Measurements from ENCODE around the gene MAD1L1.
A peak's percentile ranks its signal among the peaks of the same experiment; 100 is the strongest.

Gene MAD1L1

DNA sequence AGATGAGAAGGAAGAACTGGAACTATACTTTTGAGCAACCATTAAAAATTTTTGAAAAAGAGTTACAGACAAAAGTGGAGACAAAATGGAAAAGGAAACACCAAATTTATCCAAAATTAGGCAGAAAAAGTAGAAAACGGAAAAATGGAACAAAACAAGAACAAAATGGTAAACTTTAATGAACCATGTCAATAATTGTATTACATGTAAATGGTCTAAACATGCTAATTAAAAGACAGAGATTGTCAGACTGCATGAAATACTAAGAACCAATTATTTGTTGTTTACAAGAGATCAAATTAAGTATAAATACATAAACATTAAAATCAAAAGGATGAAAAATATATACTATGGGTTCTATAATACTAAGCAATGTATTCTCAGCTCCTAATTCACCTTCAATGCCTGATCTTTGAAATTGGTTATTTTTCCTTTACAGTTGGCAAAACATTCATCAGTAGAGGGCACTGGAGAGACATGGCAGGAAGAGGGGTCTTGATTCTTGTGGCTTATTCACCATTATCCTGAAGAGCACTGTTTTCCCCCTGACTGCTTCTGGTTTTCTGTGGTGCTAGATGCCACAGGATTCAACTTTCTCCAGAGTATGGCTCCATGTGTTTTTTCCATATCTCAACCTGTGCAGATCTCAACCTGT is 437.7 kb downstream of the MAD1L1 start:
- no peaks in the 10 kb centered on the region for H3K36me3 ChIP-seq (ENCODE audit: insufficient read depth, low read length)
- no peak overlapping the region for H3K4me2 ChIP-seq (ENCODE audit: insufficient read depth, low read length)
- H3K4me1 ChIP-seq (ENCODE audit: insufficient read depth, low read length) = peaks cover under 1% of the 10 kb centered on the region; the same call in 1 of the 2 replicates
- TF ChIP-seq, protein P1, sequence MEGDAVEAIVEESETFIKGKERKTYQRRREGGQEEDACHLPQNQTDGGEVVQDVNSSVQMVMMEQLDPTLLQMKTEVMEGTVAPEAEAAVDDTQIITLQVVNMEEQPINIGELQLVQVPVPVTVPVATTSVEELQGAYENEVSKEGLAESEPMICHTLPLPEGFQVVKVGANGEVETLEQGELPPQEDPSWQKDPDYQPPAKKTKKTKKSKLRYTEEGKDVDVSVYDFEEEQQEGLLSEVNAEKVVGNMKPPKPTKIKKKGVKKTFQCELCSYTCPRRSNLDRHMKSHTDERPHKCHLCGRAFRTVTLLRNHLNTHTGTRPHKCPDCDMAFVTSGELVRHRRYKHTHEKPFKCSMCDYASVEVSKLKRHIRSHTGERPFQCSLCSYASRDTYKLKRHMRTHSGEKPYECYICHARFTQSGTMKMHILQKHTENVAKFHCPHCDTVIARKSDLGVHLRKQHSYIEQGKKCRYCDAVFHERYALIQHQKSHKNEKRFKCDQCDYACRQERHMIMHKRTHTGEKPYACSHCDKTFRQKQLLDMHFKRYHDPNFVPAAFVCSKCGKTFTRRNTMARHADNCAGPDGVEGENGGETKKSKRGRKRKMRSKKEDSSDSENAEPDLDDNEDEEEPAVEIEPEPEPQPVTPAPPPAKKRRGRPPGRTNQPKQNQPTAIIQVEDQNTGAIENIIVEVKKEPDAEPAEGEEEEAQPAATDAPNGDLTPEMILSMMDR (IDR thresholded peaks at IDR 0.05; ENCODE audit: borderline replicate concordance, extremely low read depth, low read length, poor library complexity, severe bottlenecking) = peak; percentile 60
- TF ChIP-seq EZH2 (IDR thresholded peaks at IDR 0.05; ENCODE audit: borderline replicate concordance, low read depth, low read length, severe bottlenecking) = no peak
- DNase-seq (no peak), ATAC-seq (ENCODE audit: insufficient read depth, low read depth) (no peak)
- no peak overlapping the region for H3K4me3 ChIP-seq (ENCODE audit: low read depth in 1 of 2, low read length in 2 of 2)
- H3K27me3 ChIP-seq (ENCODE audit: insufficient read depth, low read length, poor library complexity) = no peaks in the 10 kb centered on the region
- H3K9ac ChIP-seq (ENCODE audit: low read depth, low read length) = no peak overlapping the region
- no peaks in the 10 kb centered on the region for H3K79me2 ChIP-seq (ENCODE audit: insufficient read depth, low read length)
- no peaks in the 10 kb centered on the region for H4K20me1 ChIP-seq (ENCODE audit: insufficient read depth, low read length)
- peaks cover 22% of the 10 kb centered on the region for H3K9me3 ChIP-seq (ENCODE audit: insufficient read depth, low read length, severe bottlenecking)
- H3K27ac ChIP-seq (ENCODE audit: low read length) = no peak overlapping the region
- no peak overlapping the region for H2AFZ ChIP-seq (ENCODE audit: low read depth, low read length)

DNA sequence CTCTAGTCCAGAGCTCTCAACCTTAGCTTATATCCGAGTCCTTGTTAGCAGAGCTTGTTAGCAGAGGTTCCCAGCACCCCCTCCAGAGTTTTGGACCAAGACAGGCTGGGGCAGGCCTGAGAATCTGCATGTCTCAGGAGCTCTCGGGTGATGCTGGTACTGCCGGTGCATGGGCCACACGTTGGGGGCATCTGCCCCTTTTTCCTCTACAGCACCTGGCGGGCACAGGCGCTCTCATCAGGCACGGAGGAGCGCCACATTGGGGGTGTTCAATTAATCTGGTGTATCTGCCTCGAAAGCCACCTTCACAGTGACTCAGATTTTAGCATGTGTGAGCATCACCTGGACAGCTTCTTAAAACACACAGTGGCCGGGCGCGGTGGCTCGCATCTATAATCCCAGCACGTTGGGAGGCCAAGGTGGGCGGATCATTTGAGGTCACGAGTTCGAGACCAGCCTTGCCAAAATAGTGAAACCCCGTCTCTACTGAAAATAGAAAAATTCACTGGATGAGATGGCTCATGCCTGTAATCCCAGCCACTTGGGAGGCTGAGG is 445.0 kb downstream of the MAD1L1 start:
- Histone ChIP-seq H2AFZ (ENCODE audit: low read depth, low read length) (no peak overlapping the region), H3K27me3 (ENCODE audit: insufficient read depth, low read length, poor library complexity) (no peaks in the 10 kb centered on the region), H3K27ac (ENCODE audit: low read length) (no peak overlapping the region), H3K79me2 (ENCODE audit: insufficient read depth, low read length) (no peaks in the 10 kb centered on the region), H3K36me3 (ENCODE audit: insufficient read depth, low read length) (no peaks in the 10 kb centered on the region), H3K9me3 (ENCODE audit: insufficient read depth, low read length, severe bottlenecking) (peaks cover 4% of the 10 kb centered on the region), H4K20me1 (ENCODE audit: insufficient read depth, low read length) (no peaks in the 10 kb centered on the region), H3K4me1 (ENCODE audit: insufficient read depth, low read length) (no peaks in the 10 kb centered on the region), H3K4me2 (ENCODE audit: insufficient read depth, low read length) (no peak overlapping the region), H3K4me3 (ENCODE audit: low read depth in 1 of 2, low read length in 2 of 2) (no peak overlapping the region), H3K9ac (ENCODE audit: low read depth, low read length) (no peak overlapping the region)
- TF ChIP-seq, protein P1 (IDR thresholded peaks at IDR 0.05; ENCODE audit: borderline replicate concordance, extremely low read depth, low read length, poor library complexity, severe bottlenecking) = no peak
- TF ChIP-seq EZH2 (IDR thresholded peaks at IDR 0.05; ENCODE audit: borderline replicate concordance, low read depth, low read length, severe bottlenecking) = no peak
- DNase-seq (no peak), ATAC-seq (ENCODE audit: insufficient read depth, low read depth) (no peak)

DNA sequence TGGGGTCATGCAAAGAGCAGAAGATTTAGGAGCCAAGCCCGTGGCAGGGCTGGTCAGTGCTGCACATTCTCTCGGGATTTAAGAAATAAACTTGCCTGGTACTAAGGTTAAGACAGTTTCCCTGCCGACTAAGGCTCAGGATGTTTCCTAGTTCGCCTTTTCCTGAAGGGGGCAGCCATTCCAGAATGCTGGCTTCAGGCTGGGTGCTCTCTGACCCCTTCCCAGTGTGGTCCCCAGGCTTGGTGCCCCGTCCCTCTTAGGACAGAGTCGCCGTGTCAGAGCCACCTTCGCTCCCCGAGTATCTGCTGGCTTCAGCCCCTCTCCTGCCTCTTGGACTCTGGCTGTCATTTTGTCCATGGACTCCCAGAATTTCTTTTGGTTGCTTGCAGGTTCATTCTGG is 445.5 kb downstream of the MAD1L1 start:
- DNase-seq (no peak), ATAC-seq (ENCODE audit: insufficient read depth, low read depth) (no peak)
- no peaks in the 10 kb centered on the region for H3K36me3 ChIP-seq (ENCODE audit: insufficient read depth, low read length)
- no peak overlapping the region for H3K27ac ChIP-seq (ENCODE audit: low read length)
- H3K4me2 ChIP-seq (ENCODE audit: insufficient read depth, low read length) = no peak overlapping the region
- H4K20me1 ChIP-seq (ENCODE audit: insufficient read depth, low read length) = no peaks in the 10 kb centered on the region
- no peaks in the 10 kb centered on the region for H3K27me3 ChIP-seq (ENCODE audit: insufficient read depth, low read length, poor library complexity)
- H3K4me3 ChIP-seq (ENCODE audit: low read depth in 1 of 2, low read length in 2 of 2) = no peak overlapping the region
- no peak overlapping the region for H2AFZ ChIP-seq (ENCODE audit: low read depth, low read length)
- H3K9ac ChIP-seq (ENCODE audit: low read depth, low read length) = no peak overlapping the region
- TF ChIP-seq EZH2 (IDR thresholded peaks at IDR 0.05; ENCODE audit: borderline replicate concordance, low read depth, low read length, severe bottlenecking) = no peak
- TF ChIP-seq, protein P1 (IDR thresholded peaks at IDR 0.05; ENCODE audit: borderline replicate concordance, extremely low read depth, low read length, poor library complexity, severe bottlenecking) = no peak
- H3K79me2 ChIP-seq (ENCODE audit: insufficient read depth, low read length) = no peaks in the 10 kb centered on the region
- no peaks in the 10 kb centered on the region for H3K4me1 ChIP-seq (ENCODE audit: insufficient read depth, low read length)
- peaks cover 4% of the 10 kb centered on the region for H3K9me3 ChIP-seq (ENCODE audit: insufficient read depth, low read length, severe bottlenecking)

Data from DND-41 (cell line).